Measurements from ENCODE around the gene RRAS.

GRCh38 chr19:49664171-49665035 is 24.5 kb upstream of the RRAS start:
- TF ChIP-seq POLR2A (IDR thresholded peaks at IDR 0.05): peak in 2 of 4 donors; percentile 19 to 77
- peak in 4 of 6 experiments; percentile 26 to 45 (median 34) for TF ChIP-seq CTCF (IDR thresholded peaks at IDR 0.05)

Measured in esophagus squamous epithelium (tissue), 4 donors.